Endothelial cell of umbilical vein (primary cell): ENCODE measurements around the gene MATK. TPM values are rescaled to one million over a fixed set of nuclear protein-coding genes. Genes with fewer than 3 reads are reported as not detected.

ENCODE experiments used
- BruUV-seq: library from RNA; stranded (reverse); fragments of 400-500 nt; replicated peaks from 2 replicates; lab custom pipeline; 2021; lab: Mats Ljungman, UMichigan
- CTCF ChIA-PET: fragments of 300-600, 350-600 bp; sonication (Branson Sonifier 250); formaldehyde crosslinking; loops from one replicate; lab custom pipeline; 2021; ENCODE audit warnings: antibody characterized with exemption, inconsistent platforms; lab: Charles Lee
- POLR2A ChIA-PET: fragments of 300-600, 350-600 bp; sonication (Branson Sonifier 250); formaldehyde crosslinking; loops from one replicate; lab custom pipeline; 2021; ENCODE audit warnings: antibody characterized with exemption, inconsistent platforms; lab: Charles Lee
- DNase-seq: peaks from one replicate; pipeline ENCODE4 v3.0.0-alpha.2; 2011; ENCODE audit warnings: low read depth, low spot score
- FAIRE-seq: peaks from 2 replicates; lab custom pipeline; 2011; peaks lifted over from hg19 to GRCh38; lab: Jason Lieb, UNC
- H2AFZ ChIP-seq: 2 replicates; pipeline ENCODE4 v1.6.0; 2012; ENCODE audit warnings: low read depth, low read length, control low read depth, inconsistent platforms
- H3K27ac ChIP-seq: 2 replicates; pipeline ENCODE4 v1.5.1; 2011; ENCODE audit warnings: low read depth, mild to moderate bottlenecking, control low read depth, low read length, moderate library complexity; ENCODE audit not compliant: insufficient read depth
- H3K27me3 ChIP-seq, 2 experiments: 2 replicates each; pipeline versions ENCODE4 v1.6.0 to v1.6.1; 2011; ENCODE audit warnings: low read length in 2 of 2, mixed read lengths in 1 of 2; ENCODE audit not compliant: control insufficient read depth in 2 of 2, insufficient read depth in 2 of 2
- H3K36me3 ChIP-seq, 2 experiments: 2 replicates in 1 of 2; 3 replicates in 1 of 2; pipeline ENCODE4 v1.5.1; 2011; ENCODE audit warnings: low read length in 2 of 2, mild to moderate bottlenecking in 1 of 2, moderate library complexity in 1 of 2; ENCODE audit not compliant: control insufficient read depth in 2 of 2, insufficient read depth in 2 of 2; ENCODE audit errors: extremely low read depth in 1 of 2
- H3K4me1 ChIP-seq: 3 replicates; pipeline ENCODE4 v1.5.1; 2011; ENCODE audit warnings: mild to moderate bottlenecking, low read length; ENCODE audit not compliant: control insufficient read depth, insufficient read depth; ENCODE audit errors: extremely low read depth
- H3K4me2 ChIP-seq: 2 replicates; pipeline ENCODE4 v1.6.1; 2011; ENCODE audit warnings: low read length, control low read depth, mixed read lengths; ENCODE audit not compliant: insufficient read depth
- H3K4me3 ChIP-seq, 3 experiments: fragments of 200-600 bp in 1 of 3; sonication (generic), shearing (Covaris generic) in 1 of 3; replicated peaks in 1 of 3; 2 replicates each; pipeline ENCODE4 v1.5.1; 2011 to 2016; ENCODE audit warnings: control low read depth in 3 of 3, low read length in 3 of 3, mild to moderate bottlenecking in 2 of 3, inconsistent platforms in 1 of 3, low read depth in 1 of 3, moderate library complexity in 1 of 3; ENCODE audit not compliant: insufficient read depth in 1 of 3
- H3K79me2 ChIP-seq: 2 replicates; pipeline ENCODE4 v1.6.0; 2012; ENCODE audit warnings: low read length, inconsistent platforms; ENCODE audit not compliant: control insufficient read depth, insufficient read depth
- H3K9ac ChIP-seq: replicated peaks from 2 replicates; pipeline ENCODE3; 2011; ENCODE audit warnings: low read length, control low read depth; ENCODE audit not compliant: insufficient read depth; ENCODE audit errors: extremely low read depth
- H3K9me1 ChIP-seq: replicated peaks from 3 replicates; pipeline ENCODE4 v1.6.0; 2011; ENCODE audit warnings: mild to moderate bottlenecking, low read length; ENCODE audit not compliant: control insufficient read depth, insufficient read depth; ENCODE audit errors: extremely low read depth
- H3K9me3 ChIP-seq: replicated peaks from 2 replicates; pipeline ENCODE4 v1.5.1; 2012; ENCODE audit warnings: low read length, inconsistent platforms; ENCODE audit not compliant: control insufficient read depth, insufficient read depth
- H4K20me1 ChIP-seq: replicated peaks from 2 replicates; pipeline ENCODE3; 2011; ENCODE audit warnings: mild to moderate bottlenecking, low read length; ENCODE audit not compliant: control insufficient read depth, insufficient read depth; ENCODE audit errors: extremely low read depth
- EZH2 ChIP-seq: IDR thresholded peaks from 2 replicates; pipeline ENCODE4 v1.6.1; 2012; ENCODE audit warnings: borderline replicate concordance, low read depth, mild to moderate bottlenecking, moderate library complexity, low read length, inconsistent platforms; ENCODE audit not compliant: severe bottlenecking
- FOS ChIP-seq: IDR thresholded peaks from 2 replicates; pipeline ENCODE4 v1.6.1; 2011; ENCODE audit warnings: mild to moderate bottlenecking, low read length, moderate library complexity, borderline replicate concordance; ENCODE audit not compliant: insufficient read depth
- GATA2 ChIP-seq: IDR thresholded peaks from 2 replicates; pipeline ENCODE4 v1.7.0; 2011; ENCODE audit warnings: low read depth, mild to moderate bottlenecking, moderate library complexity, mixed read lengths, low read length; ENCODE audit not compliant: insufficient read length, insufficient read depth
- JUN ChIP-seq: IDR thresholded peaks from 2 replicates; pipeline ENCODE4 v1.6.1; 2011; ENCODE audit warnings: borderline replicate concordance, low read depth; ENCODE audit not compliant: insufficient read length, insufficient read depth
- MYC ChIP-seq: IDR thresholded peaks from one replicate; pipeline ENCODE4 v1.6.1; 2011; ENCODE audit warnings: mild to moderate bottlenecking, low read depth, low read length
- POLR2A ChIP-seq: IDR thresholded peaks from 2 replicates; pipeline ENCODE4 v1.6.1; 2012; ENCODE audit warnings: low read depth, mild to moderate bottlenecking, control low read depth, low read length
- POLR2AphosphoS5 ChIP-seq: IDR thresholded peaks from 2 replicates; pipeline ENCODE4 v1.6.1; 2012; ENCODE audit warnings: low read depth, mild to moderate bottlenecking, control low read depth, low read length, moderate library complexity; ENCODE audit not compliant: insufficient read depth
- dilution Hi-C: fragments of 300-500 bp; cut with MboI; formaldehyde crosslinking; loops from one replicate; pipeline ENCODE4 v1.15.0; 2019; ENCODE audit warnings: low sequenced_read_pairs; ENCODE audit not compliant: extremely low pct_ligation_motif_present
- intact Hi-C: fragments of 100-400 bp; cut with micrococcal nuclease; formaldehyde crosslinking; loops from one replicate; pipeline ENCODE4 v1.10.0; 2022
- polyA plus RNA-seq, 4 experiments: library from polyadenylated mRNA; depleted of rRNA in 3 of 4; stranded (reverse) in 3 of 4; unstranded in 1 of 4; fragments of >200 nt; gene quantifications; 2 replicates each; pipeline versions ENCODE4 v1.2.1 to v1.2.3, GENCODE V29; 2011 to 2012; ENCODE audit warnings: missing spikeins in 1 of 4
- total RNA-seq: library from RNA; stranded (reverse); gene quantifications from 2 replicates; pipeline ENCODE4 v1.2.3, GENCODE V29; 2021
- TF ChIP-seq, protein P1 (sequence below): IDR thresholded peaks from 2 replicates; pipeline ENCODE4 v1.6.1; 2011; ENCODE audit not compliant: insufficient read depth, insufficient read length
- TF ChIP-seq, protein P2 (sequence below), 2 donors: IDR thresholded peaks; 1 replicate in 1 of 2; 2 replicates in 1 of 2; pipeline ENCODE4 v1.5.1; 2011; ENCODE audit warnings: low read length in 2 of 2, mild to moderate bottlenecking in 2 of 2, moderate library complexity in 2 of 2, control low read depth in 1 of 2, inconsistent platforms in 1 of 2, low read depth in 1 of 2; ENCODE audit not compliant: insufficient read depth in 1 of 2; ENCODE audit errors: extremely low read depth in 1 of 2

MATK gene
- total and polyA plus RNA-seq, 2 donors (not counting 3 experiments of a cell fraction or from before 2014, with no cell fraction given): not detected

- Histone ChIP-seq H3K4me2 (no peak overlapping the region), H3K9me1 (no peaks in the 10 kb centered on the region), H3K27ac (no peak overlapping the region), H3K9ac (no peak overlapping the region), H3K9me3 (no peaks in the 10 kb centered on the region), H3K4me3 (no peak overlapping the region), H2AFZ (no peak overlapping the region), H3K4me1 (no peaks in the 10 kb centered on the region), H3K36me3 (no peaks in the 10 kb centered on the region), H3K79me2 (no peaks in the 10 kb centered on the region), H3K27me3 (no peaks in the 10 kb centered on the region), H4K20me1 (no peaks in the 10 kb centered on the region)
- CTCF ChIA-PET: interaction anchor here (1.0 to 2.2 kb wide), 6 partner anchors 7 to 157 kb away, joined by 3 to 19 read pairs (median 8); partner anchors contain the start of gene PIP5K1C
- DNase-seq (no peak), FAIRE-seq (no peak)
- BruUV-seq: no TSS peak
- intact Hi-C loops: no loop called here
- dilution Hi-C loops: no loop called here
- POLR2A ChIA-PET: no interaction called here
- TF ChIP-seq GATA2: no peak
- TF ChIP-seq POLR2AphosphoS5: no peak
- TF ChIP-seq JUN: no peak
- no peak for TF ChIP-seq EZH2
- TF ChIP-seq POLR2A: no peak
- TF ChIP-seq, protein P1, sequence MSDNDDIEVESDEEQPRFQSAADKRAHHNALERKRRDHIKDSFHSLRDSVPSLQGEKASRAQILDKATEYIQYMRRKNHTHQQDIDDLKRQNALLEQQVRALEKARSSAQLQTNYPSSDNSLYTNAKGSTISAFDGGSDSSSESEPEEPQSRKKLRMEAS: no peak
- no peak for TF ChIP-seq MYC
- no peak for TF ChIP-seq FOS
- TF ChIP-seq, protein P2, sequence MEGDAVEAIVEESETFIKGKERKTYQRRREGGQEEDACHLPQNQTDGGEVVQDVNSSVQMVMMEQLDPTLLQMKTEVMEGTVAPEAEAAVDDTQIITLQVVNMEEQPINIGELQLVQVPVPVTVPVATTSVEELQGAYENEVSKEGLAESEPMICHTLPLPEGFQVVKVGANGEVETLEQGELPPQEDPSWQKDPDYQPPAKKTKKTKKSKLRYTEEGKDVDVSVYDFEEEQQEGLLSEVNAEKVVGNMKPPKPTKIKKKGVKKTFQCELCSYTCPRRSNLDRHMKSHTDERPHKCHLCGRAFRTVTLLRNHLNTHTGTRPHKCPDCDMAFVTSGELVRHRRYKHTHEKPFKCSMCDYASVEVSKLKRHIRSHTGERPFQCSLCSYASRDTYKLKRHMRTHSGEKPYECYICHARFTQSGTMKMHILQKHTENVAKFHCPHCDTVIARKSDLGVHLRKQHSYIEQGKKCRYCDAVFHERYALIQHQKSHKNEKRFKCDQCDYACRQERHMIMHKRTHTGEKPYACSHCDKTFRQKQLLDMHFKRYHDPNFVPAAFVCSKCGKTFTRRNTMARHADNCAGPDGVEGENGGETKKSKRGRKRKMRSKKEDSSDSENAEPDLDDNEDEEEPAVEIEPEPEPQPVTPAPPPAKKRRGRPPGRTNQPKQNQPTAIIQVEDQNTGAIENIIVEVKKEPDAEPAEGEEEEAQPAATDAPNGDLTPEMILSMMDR (IDR thresholded peaks at IDR 0.05; ENCODE audit: extremely low read depth in 1 of 2, insufficient read depth in 1 of 2, low read depth in 1 of 2, low read length in 2 of 2): no peak
These were observed 37.2 kb upstream of the MATK start for GRCh38 chr19:3823350-3823713.
